ENCODE data around the gene CCL3.

DNA sequence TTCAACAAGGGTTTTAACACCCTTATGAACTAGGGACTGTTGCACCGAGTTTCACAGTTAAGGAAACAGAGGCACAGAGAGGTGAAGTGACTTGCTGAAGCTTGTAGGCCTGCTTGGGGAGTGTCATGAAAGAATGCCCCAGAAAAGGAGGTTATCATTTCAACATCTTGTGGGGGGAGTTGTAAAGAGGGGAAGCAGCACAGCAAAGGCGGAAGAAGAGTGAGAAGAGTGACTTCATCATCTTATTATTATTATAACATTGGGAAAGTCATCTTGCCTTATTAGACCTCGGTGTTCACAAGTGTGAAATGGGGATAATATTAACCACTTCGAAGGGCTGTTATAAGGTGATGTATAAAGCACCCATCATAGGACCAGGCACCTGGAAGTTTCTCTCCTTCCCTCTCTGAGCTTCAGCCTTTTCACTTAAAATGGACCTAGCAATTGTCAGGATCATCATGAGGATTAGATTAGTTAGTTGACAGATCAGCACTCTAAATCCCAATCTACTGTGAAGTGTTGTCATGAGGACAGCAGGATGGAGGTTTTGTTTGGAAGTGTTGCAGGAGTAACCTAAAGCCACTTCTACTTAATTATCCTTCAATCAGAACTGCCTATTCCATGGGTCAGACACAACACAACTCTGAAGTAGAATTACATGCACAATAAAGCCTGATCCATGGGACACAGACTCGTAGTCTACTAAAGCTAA lies 16.0 kb upstream of the CCL3 start:
- TF ChIP-seq YY1 (IDR thresholded peaks at IDR 0.05; ENCODE audit: low read depth) (no peak), FOXM1 (IDR thresholded peaks at IDR 0.05; ENCODE audit: borderline replicate concordance, low read depth) (no peak), MAX (IDR thresholded peaks at IDR 0.05) (no peak), TEAD4 (IDR thresholded peaks at IDR 0.05) (no peak)
